K562 (cell line): ENCODE measurements around the gene TMEM92. TPM values are rescaled to one million over a fixed set of nuclear protein-coding genes. Genes with fewer than 3 reads are reported as not detected.

Experiments
- ATAC-seq: fragments of 200-7000 bp; cut with Tn5 transposase; 3 replicates; pipeline ENCODE4 v1.9.1; 2020; ENCODE audit warnings: moderate library complexity
- BruUV-seq: library from RNA; stranded (reverse); fragments of 400-500 nt; replicated peaks from 2 replicates; lab custom pipeline; 2021; lab: Mats Ljungman, UMichigan
- CTCF ChIA-PET: fragments of 300-600 bp; formaldehyde crosslinking; extraction: SDS; loops from one replicate; lab custom pipeline; 2021; ENCODE audit warnings: low intra/inter-chr PET ratio; lab: Yijun Ruan, JAX
- POLR2A ChIA-PET: fragments of 300-600, 350-650 bp; sonication (Branson Sonifier 250); formaldehyde crosslinking; extraction: SDS; loops from one replicate; lab custom pipeline; 2021; ENCODE audit warnings: antibody characterized with exemption, inconsistent platforms; lab: Yijun Ruan, JAX
- DNase-seq, 4 experiments: peaks; one replicate each; pipeline versions ENCODE4 v3.0.0 to v3.0.0-alpha.2; 2011 to 2018; ENCODE audit warnings: low spot score in 3 of 4, mixed read lengths in 3 of 4; ENCODE audit errors: extremely low read depth in 1 of 4
- FAIRE-seq: peaks from 2 replicates; lab custom pipeline; 2011; peaks lifted over from hg19 to GRCh38; lab: Jason Lieb, UNC
- H2AFZ ChIP-seq: 2 replicates; pipeline ENCODE4 v1.6.0; 2011; ENCODE audit warnings: low read depth, low read length, control low read depth, inconsistent platforms
- H3K27ac ChIP-seq: fragments of 200-600 bp; 3 replicates; pipeline ENCODE4 v1.8.0; 2011; ENCODE audit warnings: low read depth, mild to moderate bottlenecking, control low read depth, inconsistent platforms, low read length, moderate library complexity, mixed read lengths; ENCODE audit errors: extremely low read depth
- H3K27me3 ChIP-seq, 2 experiments: fragments of 300-600 bp in 1 of 2; 2 replicates in 1 of 2; 3 replicates in 1 of 2; pipeline versions ENCODE4 v1.6.0 to v1.8.0; 2011; ENCODE audit warnings: inconsistent platforms in 2 of 2, low read length in 2 of 2, mild to moderate bottlenecking in 1 of 2, mixed read lengths in 1 of 2, moderate library complexity in 1 of 2; ENCODE audit not compliant: control insufficient read depth in 2 of 2, insufficient read depth in 2 of 2
- H3K36me3 ChIP-seq: fragments of 300-600 bp; 3 replicates; pipeline ENCODE4 v1.8.0; 2011; ENCODE audit warnings: mild to moderate bottlenecking, low read length, inconsistent platforms; ENCODE audit not compliant: control insufficient read depth, insufficient read depth
- H3K4me1 ChIP-seq, 2 experiments: fragments of 200-600 bp in 1 of 2; replicated peaks in 1 of 2; 2 replicates in 1 of 2; 3 replicates in 1 of 2; pipeline versions ENCODE4 v1.5.1 to v1.8.0; 2011; ENCODE audit warnings: inconsistent platforms in 2 of 2, low read length in 2 of 2, mild to moderate bottlenecking in 1 of 2, mixed read lengths in 1 of 2, moderate library complexity in 1 of 2; ENCODE audit not compliant: control insufficient read depth in 2 of 2, insufficient read depth in 2 of 2
- H3K4me2 ChIP-seq: 2 replicates; pipeline ENCODE4 v1.6.1; 2011; ENCODE audit warnings: low read length, control low read depth, inconsistent platforms, mixed read lengths; ENCODE audit not compliant: insufficient read depth
- H3K4me3 ChIP-seq: fragments of 200-600 bp; sonication (generic), shearing (Covaris generic); 2 replicates; pipeline ENCODE4 v1.5.1; 2016; ENCODE audit warnings: control low read depth, inconsistent platforms
- H3K79me2 ChIP-seq: fragments of 200-600 bp; 3 replicates; pipeline ENCODE4 v1.8.0; 2011; ENCODE audit warnings: low read length, inconsistent platforms; ENCODE audit not compliant: control insufficient read depth, insufficient read depth
- H3K9ac ChIP-seq, 2 experiments: 2 replicates each; pipeline versions ENCODE4 v1.6.0 to v1.6.1; 2011; ENCODE audit warnings: low read depth in 2 of 2, low read length in 2 of 2, control low read depth in 1 of 2, inconsistent platforms in 1 of 2, mild to moderate bottlenecking in 1 of 2, mixed read lengths in 1 of 2; ENCODE audit not compliant: insufficient read depth in 1 of 2
- H3K9me1 ChIP-seq: one replicate; pipeline ENCODE4 v1.6.0; 2011; ENCODE audit warnings: inconsistent platforms, mild to moderate bottlenecking, low read length, moderate library complexity; ENCODE audit not compliant: control insufficient read depth, insufficient read depth
- H3K9me3 ChIP-seq: replicated peaks from 2 replicates; pipeline ENCODE4 v1.5.1; 2011; ENCODE audit warnings: low read depth, low read length, inconsistent platforms; ENCODE audit not compliant: control insufficient read depth, insufficient read depth
- H4K20me1 ChIP-seq: replicated peaks from 2 replicates; pipeline ENCODE4 v1.6.1; 2011; ENCODE audit warnings: low read length, inconsistent platforms, mixed read lengths; ENCODE audit not compliant: control insufficient read depth, insufficient read depth
- CHAMP1 ChIP-seq: fragments of 450-650 bp; IDR thresholded peaks from 2 replicates; pipeline ENCODE4 v1.6.1; 2016; ENCODE audit warnings: mild to moderate bottlenecking
- ESRRA ChIP-seq: fragments of 450-650 bp; IDR thresholded peaks from 2 replicates; pipeline ENCODE4 v1.6.1; 2014; ENCODE audit warnings: low read depth, mild to moderate bottlenecking, moderate library complexity, borderline replicate concordance
- ESRRB ChIP-seq: fragments of 250-450 bp; sonication (Bioruptor Pico); IDR thresholded peaks from 2 replicates; pipeline ENCODE4 v1.5.0; 2020; ENCODE audit warnings: mild to moderate bottlenecking, moderate library complexity, borderline replicate concordance
- TBP ChIP-seq: optimal IDR thresholded peaks from 2 replicates; pipeline ENCODE3; 2011; ENCODE audit warnings: low read depth, low read length, improper control_type of control experiment
- WGBS: fragments of 100-300 bp; shearing (Covaris generic); methylation state at CpG from one replicate; pipeline ENCODE4 v1.1.6; 2016; ENCODE audit warnings: low coverage, mixed read lengths; ENCODE audit not compliant: insufficient coverage; ENCODE audit errors: missing lambda C conversion rate; 5-methylcytosine and 5-hydroxymethylcytosine counted together
- in situ Hi-C: fragments of 300-500 bp; cut with MboI; formaldehyde crosslinking; loops from 4 replicates; pipeline ENCODE4 v1.15.0; 2018; ENCODE audit warnings: inconsistent platforms, mixed read lengths
- intact Hi-C: fragments of 100-400 bp; cut with micrococcal nuclease; formaldehyde crosslinking; loops from 2 replicates; pipeline ENCODE4 v1.14.2; 2022
- polyA plus RNA-seq, 8 experiments: library from polyadenylated mRNA; depleted of rRNA in 4 of 8; stranded (reverse) in 5 of 8; unstranded in 3 of 8; fragments of >200 nt; fragmentation: Nextera tagmentation in 2 of 8; fragmentation: Illumina TruSeq in 1 of 8; extraction: Ambion mirVana in 2 of 8; extraction: Trizol in 1 of 8; gene quantifications; 2 replicates each; pipeline versions ENCODE4 v1.2.1 to v1.2.3, GENCODE V29; 2011 to 2014; ENCODE audit warnings: inconsistent platforms in 1 of 8, missing spikeins in 1 of 8
- total RNA-seq, 7 experiments: library from RNA; depleted of rRNA in 6 of 7; stranded (reverse); fragments of >200 nt in 6 of 7; fragmentation: Illumina TruSeq in 2 of 7; extraction: Trizol in 2 of 7; gene quantifications; 2 replicates each; pipeline versions ENCODE4 v1.2.1 to v1.2.3, GENCODE V29; 2011 to 2021; ENCODE audit warnings: low replicate concordance in 1 of 7
- TF ChIP-seq, protein P1 (sequence below): sonication (generic); formaldehyde crosslinking; IDR thresholded peaks from 2 replicates; pipeline ENCODE4 v1.8.1; 2023; ENCODE audit warnings: missing genetic modification reagents, mild to moderate bottlenecking, borderline replicate concordance

Gene TMEM92
- total and polyA plus RNA-seq, 9 of the 15 experiments (the other 6 are each of a cell fraction or from before 2014, with no cell fraction given) = 0.14 to 2.1 (median 0.40) TPM

DNA sequence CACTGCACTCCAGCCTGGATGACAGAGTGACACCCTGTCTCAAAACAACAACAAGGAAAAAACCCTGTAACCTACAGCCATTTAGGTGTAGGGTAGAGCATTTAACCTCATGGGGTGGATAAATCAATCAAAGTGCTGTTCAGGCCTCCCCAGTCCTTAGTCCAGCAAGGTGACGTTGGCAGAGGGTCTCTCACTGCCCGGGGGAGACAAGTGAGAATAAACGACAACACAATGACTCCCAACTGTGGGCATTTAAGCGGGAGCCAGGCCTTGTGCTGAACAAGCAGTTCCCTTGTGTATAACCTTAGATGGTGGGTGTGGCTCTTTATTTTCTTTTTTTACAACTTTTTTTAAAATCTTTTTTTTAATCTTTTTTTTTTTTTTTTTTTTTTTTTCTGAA, 29.3 kb downstream of the TMEM92 start:
- in situ Hi-C loops (no loop called here), intact Hi-C loops (no loop called here)
- no peak for FAIRE-seq
- Histone ChIP-seq H3K4me2 (no peak overlapping the region), H3K9me3 (no peaks in the 10 kb centered on the region), H3K4me1 (peaks cover 0 to 10% of the 10 kb centered on the region in 2 experiments; a peak in 2 of 5 replicates), H3K79me2 (no peaks in the 10 kb centered on the region), H3K9ac (no peak overlapping the region), H3K27ac (no peak overlapping the region), H4K20me1 (no peaks in the 10 kb centered on the region), H2AFZ (no peak overlapping the region), H3K9me1 (no peaks in the 10 kb centered on the region), H3K27me3 (peaks cover 2 to 29% of the 10 kb centered on the region in 2 experiments; a peak in 3 of 5 replicates), H3K36me3 (no peaks in the 10 kb centered on the region), H3K4me3 (no peak overlapping the region)
- 48% methylated on average over 4 of the region's 4 CpGs for WGBS
- ChIA-PET CTCF (no interaction called here), POLR2A (no interaction called here)
- no peak for DNase-seq
- no peak for ATAC-seq
- no peak for TF ChIP-seq TBP
- TF ChIP-seq ESRRB (CRISPR knock-in tag) = no peak
- no TSS peak for BruUV-seq

DNA sequence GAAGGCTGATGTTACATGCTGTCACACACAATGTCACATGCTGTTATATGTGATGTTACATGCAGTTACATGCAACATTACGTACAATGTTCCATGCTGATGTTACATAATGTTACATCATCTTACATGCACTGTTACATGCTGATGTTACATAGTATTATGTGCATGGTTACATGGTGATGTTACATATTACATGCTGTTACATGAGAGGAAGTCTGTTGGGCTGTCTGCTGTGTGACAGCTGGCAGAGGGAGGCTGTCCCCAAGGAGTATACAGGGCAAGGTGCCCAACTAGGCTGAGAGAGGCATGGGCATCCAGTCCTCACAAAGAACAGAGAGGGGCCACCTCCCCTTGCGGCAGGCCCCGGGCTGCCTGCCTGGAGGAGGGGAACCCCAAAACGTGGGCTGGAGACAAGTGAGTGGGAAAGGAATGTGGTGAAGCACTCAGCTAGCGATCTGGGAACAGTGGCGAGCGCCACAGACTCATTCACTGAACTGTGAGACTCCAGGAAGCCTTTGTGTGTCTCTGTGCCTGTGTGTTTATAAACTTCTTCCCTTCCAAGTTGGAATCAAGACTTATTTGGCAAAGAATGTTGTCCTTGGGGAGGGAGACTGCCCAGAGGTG, 30.6 kb downstream of the TMEM92 start:
- Histone ChIP-seq H3K79me2 (no peaks in the 10 kb centered on the region), H3K9ac (no peak overlapping the region), H3K9me3 (no peaks in the 10 kb centered on the region), H3K27ac (no peak overlapping the region; the same call in 2 of the 3 replicates), H4K20me1 (no peaks in the 10 kb centered on the region), H3K4me1 (peaks cover 0 to 10% of the 10 kb centered on the region in 2 experiments; a peak in 2 of 5 replicates), H3K4me3 (no peak overlapping the region), H2AFZ (no peak overlapping the region), H3K27me3 (peaks cover 2 to 26% of the 10 kb centered on the region in 2 experiments; a peak in 3 of 5 replicates), H3K36me3 (no peaks in the 10 kb centered on the region), H3K9me1 (no peaks in the 10 kb centered on the region), H3K4me2 (no peak overlapping the region)
- BruUV-seq = no TSS peak
- ATAC-seq (peak; percentile 53), FAIRE-seq (no peak), DNase-seq (no peak)
- ChIA-PET CTCF (no interaction called here), POLR2A (interaction anchor here (0.8 kb wide), 1 partner anchor 158 kb away, joined by 4 read pairs; no protein-coding TSS in a partner anchor)
- in situ Hi-C loops (no loop called here), intact Hi-C loops (no loop called here)
- 17% methylated on average over 7 of the region's 7 CpGs for WGBS
- TF ChIP-seq ESRRA (no peak), CHAMP1 (no peak)
- TF ChIP-seq, protein P1, sequence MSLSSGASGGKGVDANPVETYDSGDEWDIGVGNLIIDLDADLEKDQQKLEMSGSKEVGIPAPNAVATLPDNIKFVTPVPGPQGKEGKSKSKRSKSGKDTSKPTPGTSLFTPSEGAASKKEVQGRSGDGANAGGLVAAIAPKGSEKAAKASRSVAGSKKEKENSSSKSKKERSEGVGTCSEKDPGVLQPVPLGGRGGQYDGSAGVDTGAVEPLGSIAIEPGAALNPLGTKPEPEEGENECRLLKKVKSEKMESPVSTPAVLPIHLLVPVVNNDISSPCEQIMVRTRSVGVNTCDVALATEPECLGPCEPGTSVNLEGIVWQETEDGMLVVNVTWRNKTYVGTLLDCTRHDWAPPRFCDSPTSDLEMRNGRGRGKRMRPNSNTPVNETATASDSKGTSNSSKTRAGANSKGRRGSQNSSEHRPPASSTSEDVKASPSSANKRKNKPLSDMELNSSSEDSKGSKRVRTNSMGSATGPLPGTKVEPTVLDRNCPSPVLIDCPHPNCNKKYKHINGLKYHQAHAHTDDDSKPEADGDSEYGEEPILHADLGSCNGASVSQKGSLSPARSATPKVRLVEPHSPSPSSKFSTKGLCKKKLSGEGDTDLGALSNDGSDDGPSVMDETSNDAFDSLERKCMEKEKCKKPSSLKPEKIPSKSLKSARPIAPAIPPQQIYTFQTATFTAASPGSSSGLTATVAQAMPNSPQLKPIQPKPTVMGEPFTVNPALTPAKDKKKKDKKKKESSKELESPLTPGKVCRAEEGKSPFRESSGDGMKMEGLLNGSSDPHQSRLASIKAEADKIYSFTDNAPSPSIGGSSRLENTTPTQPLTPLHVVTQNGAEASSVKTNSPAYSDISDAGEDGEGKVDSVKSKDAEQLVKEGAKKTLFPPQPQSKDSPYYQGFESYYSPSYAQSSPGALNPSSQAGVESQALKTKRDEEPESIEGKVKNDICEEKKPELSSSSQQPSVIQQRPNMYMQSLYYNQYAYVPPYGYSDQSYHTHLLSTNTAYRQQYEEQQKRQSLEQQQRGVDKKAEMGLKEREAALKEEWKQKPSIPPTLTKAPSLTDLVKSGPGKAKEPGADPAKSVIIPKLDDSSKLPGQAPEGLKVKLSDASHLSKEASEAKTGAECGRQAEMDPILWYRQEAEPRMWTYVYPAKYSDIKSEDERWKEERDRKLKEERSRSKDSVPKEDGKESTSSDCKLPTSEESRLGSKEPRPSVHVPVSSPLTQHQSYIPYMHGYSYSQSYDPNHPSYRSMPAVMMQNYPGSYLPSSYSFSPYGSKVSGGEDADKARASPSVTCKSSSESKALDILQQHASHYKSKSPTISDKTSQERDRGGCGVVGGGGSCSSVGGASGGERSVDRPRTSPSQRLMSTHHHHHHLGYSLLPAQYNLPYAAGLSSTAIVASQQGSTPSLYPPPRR (CRISPR knock-in tag) = no peak
